Transverse colon (tissue), 4 donors: ENCODE data around the gene PHF12.

Source experiments
- CTCF ChIP-seq, 5 experiments: fragments of 200-600 bp in 3 of 5; fragments of 450-650 bp in 2 of 5; sonication (generic) in 3 of 5; IDR thresholded peaks; 1 replicate in 2 of 5; 2 replicates in 3 of 5; pipeline ENCODE4 v1.5.1; 2016 to 2017; ENCODE audit warnings: antibody characterized with exemption in 5 of 5, inconsistent platforms in 3 of 5, mild to moderate bottlenecking in 2 of 5, moderate library complexity in 1 of 5
- POLR2AphosphoS5 ChIP-seq, 3 donors: sonication (generic); formaldehyde crosslinking; IDR thresholded peaks; one replicate each; pipeline ENCODE4 v1.6.1; 2016; ENCODE audit warnings: antibody characterized with exemption in 3 of 3

- no peak for TF ChIP-seq POLR2AphosphoS5 (IDR thresholded peaks at IDR 0.05)
- TF ChIP-seq CTCF (IDR thresholded peaks at IDR 0.05): peak; percentile 77 to 89 (median 81)
These were observed 2.3 kb upstream of the PHF12 start for GRCh38 chr17:28953444-28954118.
